MCF 10A (cell line): ENCODE measurements around the gene TWF2. TPM values are rescaled to one million over a fixed set of nuclear protein-coding genes. Genes with fewer than 3 reads are reported as not detected.

Experiments used
- BruUV-seq: library from RNA; stranded (reverse); fragments of 400-500 nt; replicated peaks from 2 replicates; lab custom pipeline; 2021; lab: Mats Ljungman, UMichigan
- CTCF ChIA-PET: fragments of 300-600 bp; sonication (Branson Sonifier 250); formaldehyde crosslinking; extraction: SDS; loops from one replicate; lab custom pipeline; 2021; ENCODE audit warnings: antibody characterized with exemption, inconsistent platforms; lab: Yijun Ruan, JAX
- POLR2A ChIA-PET: fragments of 300-600, 350-650 bp; sonication (Branson Sonifier 250); formaldehyde crosslinking; extraction: SDS; loops from one replicate; lab custom pipeline; 2020; ENCODE audit warnings: antibody characterized with exemption, inconsistent platforms; lab: Yijun Ruan, JAX
- DNase-seq: peaks from one replicate; pipeline ENCODE4 v3.0.0-alpha.2; 2018; ENCODE audit not compliant: unreplicated experiment
- H3K27ac Mint-ChIP-seq: one replicate; pipeline ENCODE4 v1.8.0; 2022; ENCODE audit warnings: mild to moderate bottlenecking, low read depth, mixed read lengths; ENCODE audit not compliant: unreplicated experiment
- H3K27me3 Mint-ChIP-seq: one replicate; pipeline ENCODE4 v1.8.0; 2022; ENCODE audit warnings: mixed read lengths; ENCODE audit not compliant: insufficient read depth, unreplicated experiment
- H3K36me3 Mint-ChIP-seq: one replicate; pipeline ENCODE4 v1.8.0; 2022; ENCODE audit warnings: mild to moderate bottlenecking, moderate library complexity, mixed read lengths; ENCODE audit not compliant: insufficient read depth, unreplicated experiment
- H3K4me1 Mint-ChIP-seq: one replicate; pipeline ENCODE4 v1.8.0; 2022; ENCODE audit warnings: mixed read lengths; ENCODE audit not compliant: insufficient read depth, unreplicated experiment
- H3K4me3 Mint-ChIP-seq: one replicate; pipeline ENCODE4 v1.8.0; 2022; ENCODE audit warnings: mild to moderate bottlenecking, moderate library complexity, mixed read lengths; ENCODE audit not compliant: unreplicated experiment
- H3K9me3 Mint-ChIP-seq: one replicate; pipeline ENCODE4 v1.8.0; 2022; ENCODE audit warnings: mixed read lengths; ENCODE audit not compliant: unreplicated experiment
- CTCF ChIP-seq: fragments of 200-600 bp; IDR thresholded peaks from one replicate; pipeline ENCODE4 v1.8.0; 2022; ENCODE audit warnings: antibody characterized with exemption, mild to moderate bottlenecking; ENCODE audit not compliant: unreplicated experiment
- intact Hi-C: fragments of 100-400 bp; cut with micrococcal nuclease; formaldehyde crosslinking; loops from 2 replicates; pipeline ENCODE4 v1.14.1; 2022
- total RNA-seq: library from RNA; stranded (reverse); gene quantifications from 2 replicates; pipeline ENCODE4 v1.2.3, GENCODE V29; 2022

TWF2 gene
- total RNA-seq, 1 experiment from 2014 or later: 47.0 TPM

- Mint-ChIP-seq H3K4me1 (peaks cover 23% of the 10 kb centered on the region), H3K4me3 (no peak overlapping the region), H3K9me3 (no peaks in the 10 kb centered on the region), H3K36me3 (peaks cover 99% of the 10 kb centered on the region), H3K27me3 (no peaks in the 10 kb centered on the region), H3K27ac (no peak overlapping the region)
- DNase-seq: peak; percentile 53
- ChIA-PET CTCF (interaction anchor here (1.0 kb wide), 1 partner anchor 36 kb away, joined by 3 read pairs; no protein-coding TSS in a partner anchor), POLR2A (interaction anchor here (0.6 to 2.5 kb wide), 3 partner anchors 10 to 28 kb away, joined by 3 to 14 read pairs (median 3); partner anchors contain the start of gene WDR82)
- intact Hi-C loops: no loop called here
- no peak for TF ChIP-seq CTCF
- BruUV-seq: TSS peak; percentile 14
These were observed 29.1 kb upstream of the TWF2 start for GRCh38 chr3:52268036-52268435.

GRCh38 chr3:52265387-52265786, 26.4 kb upstream of the TWF2 start:
- CTCF ChIA-PET: interaction anchor here (0.8 kb wide), 1 partner anchor 12 kb away, joined by 3 read pairs; no protein-coding TSS in a partner anchor
- no peak for DNase-seq
- Mint-ChIP-seq H3K4me1 (peaks cover 16% of the 10 kb centered on the region), H3K27me3 (no peaks in the 10 kb centered on the region), H3K4me3 (no peak overlapping the region), H3K36me3 (peaks cover 100% of the 10 kb centered on the region), H3K27ac (no peak overlapping the region), H3K9me3 (no peaks in the 10 kb centered on the region)
- no peak for TF ChIP-seq CTCF
- POLR2A ChIA-PET: interaction anchor here (1.2 kb wide), 1 partner anchor 26 kb away, joined by 5 read pairs; the partner anchor contains the start of gene TWF2
- intact Hi-C loops: no loop called here
- BruUV-seq: no TSS peak

GRCh38 chr3:52262447-52262846, 23.5 kb upstream of the TWF2 start:
- peaks cover 16% of the 10 kb centered on the region for H3K4me1 Mint-ChIP-seq
- no TSS peak for BruUV-seq
- no peak overlapping the region for H3K4me3 Mint-ChIP-seq
- CTCF ChIA-PET: interaction anchor here (1.3 kb wide), 1 partner anchor 12 kb away, joined by 3 read pairs; no protein-coding TSS in a partner anchor
- no peak for DNase-seq
- no peaks in the 10 kb centered on the region for H3K27me3 Mint-ChIP-seq
- POLR2A ChIA-PET: interaction anchor here (1.3 to 1.6 kb wide), 2 partner anchors 11 to 25 kb away, joined by 3 to 10 read pairs; partner anchors contain the start of gene GLYCTK
- intact Hi-C loops: no loop called here
- H3K27ac Mint-ChIP-seq: no peak overlapping the region
- no peaks in the 10 kb centered on the region for H3K9me3 Mint-ChIP-seq
- peaks cover 100% of the 10 kb centered on the region for H3K36me3 Mint-ChIP-seq
- TF ChIP-seq CTCF: no peak

GRCh38 chr3:52259448-52259847, 20.5 kb upstream of the TWF2 start:
- ChIA-PET CTCF (interaction anchor here (0.6 to 1.6 kb wide), 4 partner anchors 19 to 80 kb away, joined by 3 to 7 read pairs (median 4); no protein-coding TSS in a partner anchor), POLR2A (interaction anchor here (1.2 kb wide), 1 partner anchor 19 kb away, joined by 7 read pairs; the partner anchor contains the start of gene WDR82)
- Mint-ChIP-seq H3K4me3 (no peak overlapping the region), H3K4me1 (peaks cover 14% of the 10 kb centered on the region), H3K36me3 (peaks cover 98% of the 10 kb centered on the region), H3K27me3 (no peaks in the 10 kb centered on the region), H3K9me3 (no peaks in the 10 kb centered on the region), H3K27ac (no peak overlapping the region)
- intact Hi-C loops: no loop called here
- DNase-seq: no peak
- BruUV-seq: no TSS peak
- no peak for TF ChIP-seq CTCF
